AML-193 (cell line): ENCODE results near the gene BICRAL.
"Not testable (repeated sequence)": the region's sequence is repeated elsewhere in the genome, so short reads cannot be mapped to it uniquely, and the experiment has no call there.

Experiments used
- DNase-seq, 2 experiments: peaks; one replicate each; lab custom pipeline; 2025; lab: John Stamatoyannopoulos, UW

The BICRAL gene, protein sequence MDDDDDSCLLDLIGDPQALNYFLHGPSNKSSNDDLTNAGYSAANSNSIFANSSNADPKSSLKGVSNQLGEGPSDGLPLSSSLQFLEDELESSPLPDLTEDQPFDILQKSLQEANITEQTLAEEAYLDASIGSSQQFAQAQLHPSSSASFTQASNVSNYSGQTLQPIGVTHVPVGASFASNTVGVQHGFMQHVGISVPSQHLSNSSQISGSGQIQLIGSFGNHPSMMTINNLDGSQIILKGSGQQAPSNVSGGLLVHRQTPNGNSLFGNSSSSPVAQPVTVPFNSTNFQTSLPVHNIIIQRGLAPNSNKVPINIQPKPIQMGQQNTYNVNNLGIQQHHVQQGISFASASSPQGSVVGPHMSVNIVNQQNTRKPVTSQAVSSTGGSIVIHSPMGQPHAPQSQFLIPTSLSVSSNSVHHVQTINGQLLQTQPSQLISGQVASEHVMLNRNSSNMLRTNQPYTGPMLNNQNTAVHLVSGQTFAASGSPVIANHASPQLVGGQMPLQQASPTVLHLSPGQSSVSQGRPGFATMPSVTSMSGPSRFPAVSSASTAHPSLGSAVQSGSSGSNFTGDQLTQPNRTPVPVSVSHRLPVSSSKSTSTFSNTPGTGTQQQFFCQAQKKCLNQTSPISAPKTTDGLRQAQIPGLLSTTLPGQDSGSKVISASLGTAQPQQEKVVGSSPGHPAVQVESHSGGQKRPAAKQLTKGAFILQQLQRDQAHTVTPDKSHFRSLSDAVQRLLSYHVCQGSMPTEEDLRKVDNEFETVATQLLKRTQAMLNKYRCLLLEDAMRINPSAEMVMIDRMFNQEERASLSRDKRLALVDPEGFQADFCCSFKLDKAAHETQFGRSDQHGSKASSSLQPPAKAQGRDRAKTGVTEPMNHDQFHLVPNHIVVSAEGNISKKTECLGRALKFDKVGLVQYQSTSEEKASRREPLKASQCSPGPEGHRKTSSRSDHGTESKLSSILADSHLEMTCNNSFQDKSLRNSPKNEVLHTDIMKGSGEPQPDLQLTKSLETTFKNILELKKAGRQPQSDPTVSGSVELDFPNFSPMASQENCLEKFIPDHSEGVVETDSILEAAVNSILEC

DNA sequence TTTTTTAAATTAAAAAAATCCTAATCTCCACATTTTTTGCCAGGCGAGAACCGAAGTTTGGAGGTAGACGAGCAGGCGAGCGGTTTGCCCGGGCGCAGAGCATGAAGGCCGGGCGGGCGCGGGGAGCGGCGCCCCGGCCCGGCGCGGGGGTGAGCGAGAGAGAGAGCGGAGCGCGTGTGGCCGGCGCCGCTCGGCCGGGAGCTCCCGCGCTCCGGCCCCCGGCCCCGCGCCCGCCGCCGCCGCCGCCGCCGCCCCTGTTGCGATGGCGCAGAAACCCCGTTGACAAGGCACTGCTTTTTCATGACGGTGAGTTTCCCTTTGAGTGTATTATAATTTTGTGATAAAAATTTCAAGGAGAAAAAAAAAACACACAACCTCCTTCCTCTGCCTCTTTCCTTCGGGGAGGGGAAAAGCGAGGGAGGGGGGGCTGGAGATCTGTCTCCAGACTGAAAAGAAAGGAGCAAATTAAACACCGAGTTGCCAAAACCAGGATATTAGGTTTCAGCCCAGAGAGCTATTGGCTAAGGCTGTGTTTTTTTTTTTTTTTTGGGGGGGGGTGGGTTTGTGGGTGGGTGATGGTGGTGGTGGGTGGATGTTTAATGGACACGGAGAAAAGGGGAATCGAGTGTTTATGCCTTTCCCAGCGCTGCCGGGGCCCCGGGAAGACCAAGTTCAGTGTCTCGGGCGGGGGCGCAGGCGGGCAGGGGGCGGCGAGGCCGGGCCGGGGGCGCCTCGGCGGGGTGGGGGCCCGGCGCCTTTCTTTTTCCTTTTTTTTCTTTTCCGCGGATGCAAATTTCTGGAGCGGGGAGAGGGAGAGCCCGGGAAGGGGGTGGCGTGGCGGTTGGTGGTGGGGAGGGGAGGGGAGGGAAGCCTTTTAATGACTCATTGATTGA, at the start of gene BICRAL:
BICRAL (plus strand) TSS at position 257 of the 893 bp plus-strand sequence. CDS start 39,971 bp downstream, outside the sequence.
- peak; percentile 65 to 68 for DNase-seq

DNA sequence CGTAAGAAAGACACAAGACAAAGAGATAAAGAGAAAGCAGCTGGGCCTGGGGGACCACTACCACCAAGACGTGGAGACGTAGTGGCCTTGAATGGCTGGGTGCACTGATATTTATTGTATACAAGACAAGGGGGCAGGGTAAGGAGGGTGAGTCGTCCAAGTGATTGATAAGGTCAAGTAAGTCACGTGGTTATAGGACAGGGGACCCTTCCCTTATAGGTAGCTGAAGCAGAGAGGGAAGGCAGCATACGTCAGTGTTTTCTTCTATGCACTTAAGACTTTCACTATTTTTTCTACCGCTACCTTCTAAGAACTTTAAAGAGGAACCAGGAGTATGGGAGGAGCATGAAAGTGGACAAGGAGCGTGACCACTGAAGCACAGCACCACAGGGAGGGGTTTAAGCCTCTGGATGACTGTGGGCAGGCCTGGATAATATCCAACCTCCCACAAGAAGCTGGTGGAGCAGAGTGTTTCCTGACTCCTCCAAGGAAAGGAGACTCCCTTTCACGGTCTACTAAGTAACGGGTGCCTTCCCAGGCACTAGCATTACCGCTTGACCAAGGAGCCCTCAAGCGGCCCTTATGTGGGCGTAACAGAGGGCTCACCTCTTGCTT, 47.9 kb upstream of the BICRAL start:
- DNase-seq, result not testable (repeated sequence)

DNA sequence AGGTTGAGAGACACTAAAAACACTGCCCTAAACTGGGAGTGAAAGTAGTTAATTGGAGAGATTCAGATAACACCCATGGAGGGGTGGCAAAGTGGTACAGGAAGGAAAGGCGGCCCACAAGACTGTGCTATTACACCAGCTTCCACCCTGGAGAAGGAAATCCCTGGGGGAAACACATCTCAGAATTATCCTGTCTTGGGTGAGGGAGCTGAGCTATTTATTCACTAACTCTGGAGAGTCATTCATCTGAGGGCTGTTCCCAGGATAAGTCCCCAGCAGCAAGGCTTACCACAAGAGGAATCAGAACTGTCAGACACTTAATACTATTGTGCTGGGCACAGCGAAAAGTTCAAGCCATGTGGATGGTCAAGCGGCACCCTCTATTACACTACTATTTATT, 45.9 kb upstream of the BICRAL start:
- DNase-seq, result no peak

DNA sequence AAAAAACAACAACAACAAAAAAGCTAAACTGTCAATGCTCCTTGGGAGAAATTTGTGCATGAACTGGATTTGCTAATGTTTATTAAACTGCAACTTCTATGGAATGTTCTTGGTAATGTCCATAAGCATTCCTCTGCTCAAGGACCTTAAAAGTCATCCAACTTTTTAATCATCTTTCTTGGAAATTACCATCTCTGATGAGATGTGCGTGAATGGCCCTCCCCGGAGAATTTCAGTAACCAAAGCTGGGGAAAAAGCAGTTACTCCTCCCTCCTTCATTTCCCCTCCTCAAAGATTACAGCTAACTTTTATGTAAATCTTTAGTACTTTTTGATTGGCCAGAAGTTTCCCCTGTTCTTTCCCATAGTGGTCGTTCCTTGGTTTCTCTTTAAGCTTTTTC, 41.1 kb upstream of the BICRAL start:
- DNase-seq, result no peak

DNA sequence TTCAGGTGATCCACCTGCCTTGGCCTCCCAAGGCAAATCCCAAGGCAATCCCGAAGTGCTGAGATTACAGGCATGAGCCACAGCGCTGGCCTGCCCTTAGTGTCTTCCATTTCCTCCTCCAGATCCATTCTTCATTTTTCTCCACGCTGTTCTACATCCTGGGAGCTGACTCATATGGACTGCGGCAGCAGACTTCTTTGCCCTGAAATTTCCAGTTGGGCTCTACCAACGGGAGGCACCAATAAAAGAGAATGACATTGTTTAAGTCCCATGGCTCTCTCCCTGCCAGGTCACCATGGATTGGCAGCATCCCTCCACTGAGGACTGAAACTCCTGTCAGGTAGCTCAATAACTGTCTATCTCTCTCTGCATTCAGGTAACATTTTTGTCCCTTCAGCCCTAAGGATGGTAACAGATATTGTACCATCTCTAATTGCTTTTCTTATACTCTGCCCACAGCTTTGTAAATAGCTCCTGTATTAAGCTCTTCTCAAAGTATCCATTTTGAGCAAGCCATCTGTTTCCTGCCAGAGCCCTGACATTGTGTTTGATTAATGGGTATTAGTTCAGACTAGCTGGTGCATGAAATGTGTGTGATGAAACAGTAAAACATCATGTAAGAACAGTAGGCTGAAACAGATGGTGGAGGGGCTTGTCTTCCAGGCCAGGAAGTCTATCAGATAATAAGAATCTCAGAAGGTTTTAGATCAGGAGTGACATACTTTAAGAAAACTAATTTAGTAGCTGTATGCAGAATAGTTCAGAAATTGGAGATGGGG, 39.5 kb upstream of the BICRAL start:
- DNase-seq, result peak; percentile 41 to 55

DNA sequence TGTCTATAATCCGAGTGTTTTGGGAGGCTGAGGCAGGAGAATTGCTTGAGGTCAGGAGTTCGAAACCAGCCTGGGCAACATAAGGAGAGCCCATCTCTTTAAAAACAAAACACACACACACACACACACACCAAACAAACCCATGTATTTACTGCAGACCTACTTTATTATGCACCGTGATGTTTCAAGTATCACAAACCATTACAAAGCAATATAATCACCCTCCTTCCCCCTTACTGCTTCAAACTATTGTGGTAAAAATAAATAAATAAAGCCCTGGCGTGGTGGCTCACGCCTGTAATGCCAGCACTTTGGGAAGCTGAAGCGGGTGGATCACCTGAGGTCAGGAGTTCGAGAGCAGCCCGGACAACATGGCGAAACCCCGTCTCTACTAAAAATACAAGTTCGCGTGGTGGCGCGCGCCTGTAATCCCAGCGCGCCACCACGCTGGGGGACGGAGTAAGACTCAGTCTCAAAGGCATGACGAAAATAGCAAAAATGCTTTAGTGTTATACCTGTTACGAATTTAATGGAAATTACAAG, 37.4 kb upstream of the BICRAL start:
- DNase-seq, result no peak

DNA sequence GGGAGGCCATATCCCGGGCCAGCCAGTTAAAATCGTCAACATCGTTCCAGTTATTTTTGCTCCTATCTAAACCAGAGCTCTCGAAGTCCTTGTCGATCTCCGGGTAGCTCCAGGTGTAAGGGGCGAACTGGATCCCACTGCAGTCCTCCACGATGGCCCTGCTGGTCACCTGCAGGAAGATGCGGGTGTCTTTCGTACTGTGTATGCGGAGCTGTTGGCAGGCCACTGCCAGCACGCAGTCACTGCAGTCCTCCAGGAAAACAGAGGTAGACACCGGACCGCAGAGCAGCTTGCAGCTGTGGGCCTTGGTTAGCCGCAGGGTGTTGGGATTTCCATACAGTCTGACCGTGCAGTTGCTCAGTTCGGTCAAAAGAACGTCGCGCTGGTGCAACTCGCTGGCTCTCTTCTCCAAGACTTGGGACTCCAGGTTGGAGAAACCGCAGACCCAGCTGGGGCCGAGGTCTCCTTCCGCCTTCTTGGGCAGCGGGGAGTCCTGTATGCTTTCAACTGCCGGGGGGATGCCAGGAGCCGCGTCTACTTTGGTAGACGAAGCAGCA, 36.7 kb upstream of the BICRAL start:
- DNase-seq, result peak; percentile 40 to 42

DNA sequence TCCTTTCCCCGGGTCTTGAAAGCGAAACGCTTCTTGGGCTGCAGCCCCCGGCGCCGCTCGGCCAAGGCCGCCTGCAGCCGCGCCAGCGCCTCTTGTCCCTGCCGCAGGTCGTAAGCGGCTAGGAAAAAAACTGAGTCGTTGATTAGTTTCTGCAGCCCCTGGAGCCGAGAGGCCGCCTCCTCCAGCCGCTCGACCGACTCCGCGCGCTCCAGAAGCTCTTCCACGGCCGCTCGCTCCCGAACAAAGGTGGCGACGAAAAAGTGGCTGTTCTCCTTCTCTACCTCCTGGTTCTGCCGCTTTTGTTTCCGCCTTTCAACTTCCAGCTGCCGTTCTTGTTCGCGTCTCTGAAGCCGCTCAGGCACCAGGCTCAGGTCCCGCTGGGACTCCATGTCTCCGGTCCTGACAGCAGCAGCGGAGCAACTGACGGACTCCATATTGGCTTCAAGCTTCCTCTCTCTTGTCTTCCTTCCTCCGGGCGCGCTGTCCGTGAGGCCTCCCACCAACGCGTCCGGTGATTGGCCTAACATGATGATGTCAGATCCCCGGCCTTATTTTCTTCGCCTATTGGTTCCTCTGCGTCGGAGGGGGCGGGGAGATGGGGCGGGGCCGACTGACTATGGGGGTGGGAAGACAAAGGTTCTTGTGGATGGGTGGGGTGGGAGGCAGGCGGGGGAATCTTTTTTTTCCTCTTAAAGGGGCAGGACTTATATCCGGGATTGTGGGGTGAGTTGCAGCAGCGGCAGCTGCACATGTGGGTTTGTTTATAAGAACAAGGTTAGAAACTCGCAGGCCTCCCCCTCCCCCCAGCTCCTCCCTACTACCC, 36.0 kb upstream of the BICRAL start, which contains the start of gene TBCC:
TBCC (minus strand) TSS at position 464 of the 823 bp plus-strand sequence; CDS start at position 434, 30 bp downstream.
- DNase-seq, result peak; percentile 98 to 99

DNA sequence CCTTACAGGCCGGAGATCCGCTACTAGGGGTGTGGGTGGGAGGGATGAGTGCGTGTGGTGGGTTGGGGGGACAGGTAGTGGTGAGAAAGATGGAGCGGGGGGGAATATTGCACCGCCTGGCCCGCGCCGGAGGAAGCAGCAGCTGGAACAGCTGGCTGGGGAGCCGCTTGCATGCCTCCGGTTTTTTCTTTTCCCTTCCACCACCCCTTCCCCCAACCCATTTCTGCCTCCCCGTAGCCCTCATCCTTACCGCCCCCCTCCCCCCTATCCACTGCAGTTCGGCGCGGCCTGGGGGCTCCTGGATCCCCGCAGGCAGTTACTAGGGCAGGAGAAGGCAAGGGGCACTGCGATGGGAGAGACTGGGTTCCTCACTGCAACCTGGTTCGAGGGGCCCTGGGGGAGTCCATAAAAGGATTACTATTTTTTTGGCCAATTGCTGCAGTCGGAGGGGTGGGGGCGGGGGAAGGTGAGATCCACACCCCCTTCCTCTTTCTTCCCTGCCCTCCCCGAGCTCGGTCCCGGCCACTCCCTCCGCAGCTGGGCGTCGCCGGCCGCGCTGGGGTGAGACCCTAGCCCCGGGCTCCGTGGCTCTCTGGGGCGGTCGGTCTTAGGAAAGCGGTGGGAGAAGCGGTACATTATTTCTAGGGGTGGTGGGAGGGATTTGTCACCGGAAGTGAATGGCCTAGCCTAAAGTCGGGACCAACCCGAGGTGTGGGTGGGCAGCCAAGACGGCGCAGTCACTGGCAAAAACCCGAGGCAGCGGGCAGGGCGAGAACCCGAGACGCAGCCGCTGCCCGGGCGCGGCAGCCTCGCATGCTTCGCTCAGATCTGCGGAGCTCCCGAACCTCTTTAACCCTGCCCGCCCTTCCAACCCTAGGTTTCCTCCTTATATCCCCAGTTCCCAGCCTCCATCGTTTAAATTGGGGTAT, 35.1 kb upstream of the BICRAL start:
- peak; percentile 77 to 88 for DNase-seq

DNA sequence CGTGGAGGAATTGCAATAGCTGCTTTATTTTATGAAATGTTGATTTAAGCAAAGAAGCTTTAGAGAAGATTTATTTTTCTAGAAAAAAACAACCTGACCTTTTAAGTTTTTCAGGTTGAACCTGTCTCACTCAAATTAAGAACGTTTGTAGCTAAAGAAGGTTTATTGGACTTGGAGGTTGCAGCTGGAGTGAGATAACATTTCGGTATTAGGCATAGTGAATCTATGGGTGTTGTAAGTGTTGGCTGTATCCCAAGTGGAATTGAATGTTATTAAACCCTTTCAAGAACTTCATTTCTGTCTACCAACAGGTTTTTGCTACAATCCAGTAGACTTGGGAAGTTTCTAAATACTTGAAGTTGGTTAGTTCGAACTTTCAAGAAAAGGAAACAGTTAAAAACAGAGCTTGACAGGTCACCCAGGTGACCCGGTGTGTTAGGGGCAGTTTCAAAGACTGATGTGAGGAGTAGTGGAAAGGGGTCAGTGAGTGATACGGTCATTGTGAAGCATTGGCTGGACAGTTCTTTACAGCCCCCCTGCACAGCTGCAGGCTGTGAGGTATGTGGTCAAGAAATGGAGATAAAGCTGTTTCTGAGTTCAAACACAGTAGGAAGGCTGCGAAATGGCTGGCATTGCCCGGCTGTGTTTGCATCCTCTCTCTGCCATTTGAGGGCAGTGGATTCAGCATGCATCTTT, 33.5 kb upstream of the BICRAL start:
- peak in 1 of 2 experiments; percentile 30 for DNase-seq

DNA sequence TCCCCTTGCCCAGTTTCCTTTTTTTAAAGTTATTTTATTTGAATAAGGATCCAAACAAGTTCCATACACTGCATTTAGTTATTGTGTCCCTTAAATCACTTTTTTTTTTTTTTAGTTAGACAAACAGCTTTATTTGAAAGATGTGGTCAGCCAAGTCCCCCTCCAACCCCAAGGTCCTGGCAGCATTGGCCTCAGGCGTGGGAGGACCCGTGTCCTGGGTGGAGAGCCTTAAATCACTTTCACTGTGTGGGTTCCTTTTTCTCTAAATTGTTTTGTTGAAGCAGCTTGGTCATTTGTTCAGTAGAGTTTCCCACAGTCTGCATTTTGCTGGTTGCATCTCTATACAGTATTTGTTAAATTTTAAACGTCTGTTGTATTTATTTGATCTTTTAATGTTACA, 30.8 kb upstream of the BICRAL start:
- DNase-seq, result no peak

DNA sequence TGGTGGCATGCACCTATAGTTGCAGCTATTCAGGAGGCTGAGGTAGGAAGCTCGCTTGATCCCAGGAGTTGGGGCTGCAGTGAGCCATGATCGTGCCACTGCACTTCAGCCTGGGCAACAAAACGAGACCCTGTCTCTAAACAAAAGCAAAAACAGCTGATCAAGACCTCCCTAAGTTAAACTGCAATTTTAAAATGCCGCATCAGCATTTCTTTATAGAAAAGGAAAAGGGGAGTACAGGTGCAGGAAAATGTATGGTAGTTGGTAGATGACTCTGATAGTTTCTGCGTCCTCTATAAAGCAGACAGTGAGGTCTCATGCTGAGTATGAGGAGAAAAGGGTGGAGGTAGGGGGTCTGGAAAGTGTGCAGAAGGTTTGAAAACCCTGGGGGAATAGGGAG, 27.1 kb upstream of the BICRAL start:
- DNase-seq, result no peak

DNA sequence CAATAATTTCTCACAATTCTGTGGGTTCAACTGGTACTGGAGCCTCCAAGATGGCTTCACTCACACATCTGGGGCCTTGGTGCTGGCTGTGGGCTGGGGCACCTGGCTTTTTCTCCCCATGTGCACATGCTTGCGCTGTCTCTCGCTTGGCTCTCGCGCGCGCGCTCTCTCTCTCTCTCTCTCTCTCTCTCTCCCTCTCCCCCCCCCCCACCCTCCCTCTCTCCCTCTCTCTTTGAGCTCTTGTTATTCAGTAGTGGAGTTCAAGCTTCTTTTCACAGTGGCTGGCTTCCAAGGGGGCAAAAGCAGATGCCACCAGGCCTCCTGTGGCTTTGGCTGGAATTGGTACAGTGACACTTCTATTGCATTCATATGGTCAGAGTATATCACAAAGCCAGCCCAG, 25.1 kb upstream of the BICRAL start:
- no peak for DNase-seq

DNA sequence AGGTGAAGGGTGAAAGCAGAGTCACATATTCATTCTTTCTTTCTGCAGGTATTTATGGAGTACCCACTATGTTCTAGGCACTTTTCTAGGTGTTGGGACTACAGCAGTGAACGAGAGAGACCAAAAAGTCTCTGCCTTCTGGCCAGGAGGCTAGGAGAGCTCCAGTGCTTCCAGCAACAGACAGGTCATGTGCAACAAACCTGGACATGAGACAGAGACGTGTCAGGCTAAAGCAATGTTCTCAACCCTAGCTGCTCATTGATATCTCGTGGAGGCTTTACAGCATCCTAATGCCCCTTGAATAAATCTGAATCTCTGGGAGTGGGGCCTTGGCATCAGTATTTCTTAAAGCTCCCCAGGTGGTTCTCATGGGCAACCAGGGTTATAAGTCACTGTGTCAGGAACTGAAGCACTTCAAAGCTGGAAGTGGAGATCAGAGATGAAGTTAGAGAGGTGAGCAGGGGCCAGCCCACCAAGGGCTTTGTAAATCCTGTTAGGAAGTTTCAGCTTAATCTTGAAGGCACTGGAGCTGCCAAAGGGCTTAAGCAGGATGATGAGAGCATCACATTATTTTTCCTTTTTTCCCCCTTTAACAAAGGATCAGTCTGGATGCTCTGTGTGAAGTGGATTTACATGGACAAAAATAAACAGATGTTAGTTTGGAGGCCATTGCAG, 23.0 kb upstream of the BICRAL start:
- no peak for DNase-seq

DNA sequence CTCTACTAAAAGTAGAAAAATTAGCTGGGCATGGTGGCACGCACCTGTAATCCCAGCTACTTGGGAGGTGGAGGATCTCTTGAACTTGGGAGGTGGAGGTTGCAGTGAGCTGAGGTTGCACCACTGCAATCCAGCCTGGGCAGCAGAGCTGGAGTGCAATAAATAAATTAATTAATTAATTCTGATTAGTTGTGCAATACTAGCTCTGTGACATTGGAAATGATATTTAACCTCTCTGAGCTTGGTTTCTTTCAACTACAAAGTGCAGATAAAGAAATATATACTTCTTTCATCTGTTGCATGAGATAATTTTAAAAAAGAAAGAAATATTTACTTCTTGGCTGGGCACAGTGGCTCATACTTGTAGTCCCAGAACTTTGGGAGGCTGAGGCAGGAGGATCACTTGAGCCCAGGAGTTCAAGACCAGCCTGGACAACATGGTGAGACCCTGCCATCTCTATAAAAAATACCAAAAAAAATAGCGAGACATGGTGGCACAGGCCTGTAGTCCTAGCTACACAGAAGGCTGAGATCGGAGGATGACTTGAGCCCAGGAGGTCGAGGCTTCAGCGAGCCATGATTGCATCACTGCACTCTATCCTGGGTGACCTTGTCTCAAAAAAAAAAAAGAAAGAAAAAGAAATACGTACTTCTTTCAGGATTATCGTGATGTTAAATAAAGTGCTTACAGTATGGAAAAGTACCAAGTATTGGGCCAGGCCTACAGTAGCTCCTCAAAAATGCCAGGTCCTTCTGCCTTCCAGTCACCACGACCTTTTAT, 20.4 kb upstream of the BICRAL start:
- no peak for DNase-seq
